SK-N-MC (cell line): ENCODE data around the gene CPOX.

Experiments used
- DNase-seq: peaks from one replicate; pipeline ENCODE4 v3.0.0-alpha.2; 2011; ENCODE audit warnings: low read depth, low spot score
- H3K27ac ChIP-seq: fragments of 200-600 bp; sonication (generic); 2 replicates; pipeline ENCODE4 v1.5.1; 2016; ENCODE audit warnings: mixed run types
- H3K36me3 ChIP-seq: fragments of 200-600 bp; sonication (generic); 2 replicates; pipeline ENCODE4 v1.6.1; 2017; ENCODE audit warnings: antibody characterized with exemption, low read length, mixed read lengths; ENCODE audit not compliant: insufficient read depth
- H3K4me3 ChIP-seq: fragments of 200-600 bp; sonication (generic); 2 replicates; pipeline ENCODE4 v1.5.1; 2016
- H3K9ac ChIP-seq: fragments of 200-600 bp; sonication (generic); 2 replicates; pipeline ENCODE4 v1.8.0; 2017; ENCODE audit warnings: mixed run types, mixed read lengths; ENCODE audit not compliant: insufficient read length
- H3K9me3 ChIP-seq: fragments of 200-600 bp; sonication (generic); 2 replicates; pipeline ENCODE4 v1.6.1; 2017; ENCODE audit warnings: low read depth, mild to moderate bottlenecking, antibody characterized with exemption, low read length, moderate library complexity, mixed read lengths
- EZH2 ChIP-seq: fragments of 200-600 bp; sonication (generic); IDR thresholded peaks from one replicate; pipeline ENCODE4 v1.6.1; 2017; ENCODE audit warnings: antibody characterized with exemption
- FOXP2 ChIP-seq: optimal IDR thresholded peaks from 2 replicates; pipeline ENCODE3; 2011; ENCODE audit warnings: mild to moderate bottlenecking, moderate library complexity; ENCODE audit not compliant: insufficient read depth; ENCODE audit errors: extremely low read length, control extremely low read depth
- POLR2AphosphoS5 ChIP-seq: IDR thresholded peaks from 2 replicates; pipeline ENCODE4 v1.6.1; 2012; ENCODE audit warnings: mild to moderate bottlenecking, low read depth, low read length, borderline replicate concordance

CPOX gene

GRCh38 chr3:98530676-98531075 is 62.7 kb downstream of the CPOX start:
- Histone ChIP-seq H3K4me3 (no peak overlapping the region), H3K36me3 (no peaks in the 10 kb centered on the region), H3K9me3 (no peaks in the 10 kb centered on the region), H3K27ac (no peak overlapping the region), H3K9ac (no peak overlapping the region)
- DNase-seq, result no peak
- TF ChIP-seq POLR2AphosphoS5 (no peak), EZH2 (no peak), FOXP2 (no peak)

DNA sequence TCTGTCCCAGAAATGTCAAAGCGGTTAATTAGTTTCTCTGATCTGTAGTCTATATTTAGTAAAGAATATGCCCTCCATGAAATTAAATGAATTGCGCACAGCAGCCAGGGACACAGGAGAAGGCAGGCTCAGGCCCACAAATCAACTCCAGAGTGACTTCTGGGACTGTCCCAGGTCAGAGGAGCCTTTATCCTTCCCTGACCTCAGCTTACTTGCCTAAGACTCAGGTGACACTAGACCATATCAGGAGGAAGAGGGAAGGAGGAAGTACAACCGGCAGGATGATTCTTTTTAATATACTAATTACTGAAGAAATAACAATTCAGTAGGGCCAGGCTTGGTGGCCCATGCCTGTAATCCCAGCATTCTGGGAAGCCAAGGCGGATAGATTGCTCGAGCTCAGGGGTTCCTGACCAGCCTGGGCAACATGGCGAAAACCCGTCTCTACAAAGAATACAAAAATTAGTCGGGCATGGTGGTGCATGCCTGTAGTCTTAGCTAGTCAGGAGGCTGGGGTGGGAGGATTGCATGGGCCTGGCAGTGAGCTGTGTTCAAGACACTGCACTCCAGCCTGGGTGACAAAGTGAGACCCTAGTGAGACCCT is 63.5 kb downstream of the CPOX start:
- no peak overlapping the region for H3K27ac ChIP-seq
- H3K9ac ChIP-seq, result no peak overlapping the region
- TF ChIP-seq EZH2 (no peak), FOXP2 (no peak)
- DNase-seq, result no peak
- H3K36me3 ChIP-seq, result no peaks in the 10 kb centered on the region
- no peak overlapping the region for H3K4me3 ChIP-seq
- H3K9me3 ChIP-seq, result no peaks in the 10 kb centered on the region
